GM18508 (cell line): ENCODE measurements around the gene NYNRIN.

ENCODE experiments used
- ATAC-seq: cut with Tn5 transposase; IDR thresholded peaks from one replicate; pipeline ENCODE4 v1.9.1; 2021; ENCODE audit warnings: moderate number of reproducible peaks; ENCODE audit not compliant: insufficient read depth, unreplicated experiment

The NYNRIN gene

DNA sequence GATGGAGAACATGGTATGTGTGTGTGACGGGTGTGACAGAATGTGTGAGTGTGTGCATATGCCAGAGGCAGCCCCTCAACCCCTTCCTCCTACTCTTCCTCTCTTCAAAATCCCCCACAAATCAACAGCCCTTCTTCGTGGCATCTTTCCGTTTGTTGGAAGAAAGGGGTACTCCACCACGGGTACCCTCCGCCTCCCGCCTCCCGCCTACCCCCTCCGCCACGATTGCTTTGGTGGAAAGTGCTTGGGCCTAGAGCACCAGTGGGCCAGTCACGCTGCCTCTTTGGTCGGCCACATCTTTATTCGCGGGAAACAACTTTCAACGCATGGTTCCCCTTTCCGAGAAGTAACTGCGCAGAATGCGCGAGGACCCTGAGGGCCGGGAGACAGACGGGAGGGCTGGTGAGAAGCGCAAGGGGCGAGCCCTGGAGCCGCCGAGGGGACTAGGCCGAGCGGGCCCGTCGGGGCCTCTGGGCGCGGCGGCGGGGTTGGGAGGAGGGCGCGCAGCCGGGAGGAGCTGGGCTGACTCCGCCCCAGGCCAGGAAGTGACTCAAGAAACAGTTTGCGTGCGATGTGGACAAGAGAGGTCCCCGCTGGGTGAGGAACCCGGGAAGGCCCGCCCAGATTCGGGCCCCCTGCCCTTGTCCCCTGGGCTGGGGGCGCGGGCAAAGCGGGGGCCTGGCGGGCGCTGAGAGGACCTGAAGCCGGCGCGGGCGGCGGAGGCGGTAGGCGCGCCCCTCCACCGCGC lies 30.8 kb downstream of the NYNRIN start, which contains the start of the genes CBLN3 and KHNYN:
Gene CBLN3 (minus strand): TSS at position 274 of the 748 bp plus-strand sequence. CDS start 614 bp downstream, outside the sequence.
Gene KHNYN (plus strand): TSS at position 560 of the 748 bp plus-strand sequence. CDS start 777 bp downstream, outside the sequence.
- ATAC-seq = peak; percentile 80

- ATAC-seq = peak; percentile 19
These were observed 31.4 kb downstream of the NYNRIN start for GRCh38 chr14:24430143-24430681.

DNA sequence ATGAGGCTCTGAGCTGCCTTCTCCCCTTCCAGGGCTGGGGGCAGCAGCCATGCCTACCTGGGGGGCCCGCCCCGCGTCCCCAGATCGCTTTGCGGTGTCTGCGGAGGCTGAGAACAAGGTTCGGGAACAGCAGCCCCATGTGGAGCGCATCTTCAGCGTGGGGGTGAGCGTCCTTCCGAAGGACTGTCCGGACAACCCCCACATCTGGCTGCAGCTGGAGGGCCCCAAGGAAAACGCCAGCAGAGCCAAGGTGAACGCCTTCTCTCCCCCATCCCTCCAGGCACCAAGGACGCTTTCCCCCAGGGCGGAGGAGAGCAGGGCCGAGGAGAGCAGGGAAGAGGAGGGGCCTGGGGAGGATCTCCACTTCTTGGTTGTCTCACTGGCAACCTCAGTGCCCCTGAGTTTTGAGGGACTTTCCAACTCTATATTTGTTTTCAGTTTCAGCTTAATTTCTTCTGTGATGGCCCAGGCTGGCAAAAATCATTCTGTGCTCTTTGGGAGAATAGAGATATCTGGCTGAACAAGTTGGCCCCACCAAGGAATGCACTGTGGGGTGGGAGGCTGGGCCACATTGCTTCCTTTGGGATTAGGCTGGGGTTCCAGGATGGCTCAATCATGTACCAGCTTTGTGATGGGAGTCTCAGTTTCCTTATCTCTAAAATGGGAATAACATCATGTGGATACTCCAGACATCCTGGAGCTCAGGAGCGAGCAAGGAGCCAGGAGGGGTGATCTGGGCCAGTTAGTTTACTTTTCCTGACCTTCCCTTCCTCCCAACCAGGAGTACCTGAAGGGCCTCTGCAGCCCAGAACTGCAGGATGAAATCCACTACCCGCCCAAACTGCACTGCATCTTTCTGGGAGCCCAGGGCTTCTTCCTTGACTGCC lies 32.1 kb downstream of the NYNRIN start:
- ATAC-seq = peak; percentile 31

GRCh38 chr14:24431569-24432258 lies 32.9 kb downstream of the NYNRIN start:
- ATAC-seq = peak; percentile 37

GRCh38 chr14:24432259-24433131 lies 33.7 kb downstream of the NYNRIN start:
- no peak for ATAC-seq

- no peak for ATAC-seq
These were observed 35.2 kb downstream of the NYNRIN start for GRCh38 chr14:24434036-24434435.

DNA sequence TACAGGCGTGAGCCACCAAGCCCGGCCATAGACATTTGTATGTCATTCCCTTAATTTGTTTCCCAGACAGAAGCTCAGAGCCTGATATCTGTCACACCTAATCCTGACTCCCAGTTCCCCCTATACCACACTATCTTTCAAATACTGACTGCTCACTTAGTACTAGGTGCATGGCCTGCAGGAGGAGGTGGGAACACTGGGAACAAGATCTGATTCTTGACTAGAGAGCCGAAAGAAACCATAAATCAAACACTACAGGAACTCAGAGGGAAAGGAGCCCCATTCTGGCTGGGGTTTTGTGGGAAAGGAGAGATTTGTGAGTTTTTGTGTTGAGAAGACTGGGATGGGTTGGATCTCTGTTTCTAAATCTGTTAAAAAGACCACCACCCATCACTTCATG lies 35.9 kb downstream of the NYNRIN start:
- no peak for ATAC-seq

GRCh38 chr14:24435192-24435810 lies 36.5 kb downstream of the NYNRIN start:
- ATAC-seq = no peak

DNA sequence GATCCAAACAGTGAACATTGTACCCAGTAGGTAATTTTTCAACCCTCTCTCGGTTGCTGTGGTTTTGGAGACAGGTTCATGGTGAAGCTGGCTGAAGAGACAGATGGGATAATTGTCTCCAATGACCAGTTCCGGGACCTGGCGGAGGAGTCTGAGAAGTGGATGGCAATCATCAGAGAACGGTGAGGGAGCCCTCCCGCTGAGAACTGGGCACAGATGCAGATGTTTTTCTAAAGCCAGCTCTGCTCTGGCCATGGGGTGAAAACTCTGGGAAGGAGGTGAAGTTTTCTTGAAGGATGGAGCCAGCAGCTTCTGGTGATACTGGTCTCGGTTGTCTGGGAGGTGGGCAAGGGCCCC lies 37.2 kb downstream of the NYNRIN start:
- no peak for ATAC-seq

DNA sequence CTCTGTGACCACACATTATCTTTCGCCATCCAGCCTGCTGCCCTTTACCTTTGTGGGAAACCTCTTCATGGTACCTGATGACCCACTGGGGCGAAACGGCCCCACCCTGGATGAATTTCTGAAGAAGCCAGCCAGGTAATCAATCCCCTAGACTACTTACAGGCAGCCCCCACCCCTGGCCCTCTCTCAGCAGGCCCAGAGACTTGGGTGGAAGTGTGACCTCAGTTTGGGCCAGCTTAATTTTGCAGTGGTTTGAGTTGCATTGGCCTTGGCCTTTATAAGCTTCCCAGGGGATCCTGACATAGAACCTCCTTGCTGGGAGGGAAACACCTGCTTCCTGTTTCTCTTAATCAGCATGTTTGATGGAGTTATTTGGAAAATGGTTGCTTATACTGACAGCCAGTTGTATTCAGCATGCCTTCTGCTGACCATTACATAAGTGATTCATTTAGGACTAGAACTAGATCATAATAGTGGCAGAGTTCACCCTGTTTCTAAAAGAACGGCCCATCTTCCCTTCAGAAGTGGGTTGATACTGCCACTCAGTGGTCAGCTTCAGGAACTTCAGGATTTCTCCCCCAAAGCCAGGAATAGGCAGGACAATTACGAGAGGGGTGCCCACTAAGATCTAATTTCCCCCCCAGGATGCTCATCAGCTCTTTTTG lies 37.7 kb downstream of the NYNRIN start:
- no peak for ATAC-seq

DNA sequence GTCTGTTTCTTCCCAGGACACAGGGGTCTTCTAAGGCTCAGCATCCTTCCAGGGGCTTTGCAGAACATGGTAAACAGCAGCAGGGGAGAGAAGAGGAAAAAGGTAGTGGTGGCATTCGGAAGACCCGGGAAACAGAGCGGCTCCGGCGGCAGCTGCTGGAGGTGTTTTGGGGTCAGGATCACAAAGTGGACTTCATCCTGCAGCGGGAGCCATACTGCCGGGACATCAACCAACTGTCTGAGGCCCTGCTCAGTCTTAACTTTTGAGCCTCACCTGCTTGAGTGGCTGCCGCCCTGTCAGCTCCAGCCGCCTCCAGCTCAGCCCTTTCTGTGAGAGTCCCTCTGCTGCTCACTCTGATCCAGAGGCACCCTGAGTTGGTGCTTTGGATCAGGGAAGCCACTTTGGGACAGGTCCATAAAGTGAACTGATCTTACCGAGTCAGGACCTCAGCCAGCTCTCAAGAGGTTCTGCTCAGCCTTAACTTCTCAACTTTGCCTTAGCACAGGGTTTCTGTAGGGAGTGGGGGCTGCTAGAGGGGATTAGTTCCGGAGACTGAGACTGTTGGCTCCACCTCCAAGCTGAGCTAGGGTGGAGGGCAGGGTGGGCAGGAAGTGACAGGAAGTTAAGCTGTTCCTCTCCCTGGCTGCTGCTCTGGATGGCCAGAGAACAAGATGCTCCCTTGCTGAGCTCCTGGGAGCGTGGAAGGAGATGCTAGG lies 38.4 kb downstream of the NYNRIN start:
- no peak for ATAC-seq

GRCh38 chr14:24437736-24438067 lies 38.9 kb downstream of the NYNRIN start:
- no peak for ATAC-seq

- ATAC-seq = no peak
These were observed 39.7 kb downstream of the NYNRIN start for GRCh38 chr14:24438223-24439097.

DNA sequence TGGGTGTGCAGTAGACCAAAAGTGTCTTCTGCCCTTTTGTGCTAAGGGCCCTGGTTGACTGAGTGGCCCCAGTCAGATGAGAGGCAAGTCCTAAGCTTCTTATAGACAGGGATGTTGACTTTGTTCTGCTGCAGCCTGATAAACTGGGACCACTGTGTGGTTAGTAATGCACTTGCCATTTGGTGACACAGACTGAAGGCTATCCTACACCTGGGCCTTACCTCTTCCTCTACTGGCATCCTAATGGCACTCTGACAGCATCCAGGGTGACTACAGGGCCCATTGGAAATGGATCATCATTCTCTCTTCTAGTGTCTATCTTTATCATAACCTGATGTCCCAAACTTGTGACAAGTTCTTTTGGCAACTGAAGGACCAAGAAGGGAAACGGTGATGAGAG lies 40.5 kb downstream of the NYNRIN start:
- ATAC-seq = no peak

DNA sequence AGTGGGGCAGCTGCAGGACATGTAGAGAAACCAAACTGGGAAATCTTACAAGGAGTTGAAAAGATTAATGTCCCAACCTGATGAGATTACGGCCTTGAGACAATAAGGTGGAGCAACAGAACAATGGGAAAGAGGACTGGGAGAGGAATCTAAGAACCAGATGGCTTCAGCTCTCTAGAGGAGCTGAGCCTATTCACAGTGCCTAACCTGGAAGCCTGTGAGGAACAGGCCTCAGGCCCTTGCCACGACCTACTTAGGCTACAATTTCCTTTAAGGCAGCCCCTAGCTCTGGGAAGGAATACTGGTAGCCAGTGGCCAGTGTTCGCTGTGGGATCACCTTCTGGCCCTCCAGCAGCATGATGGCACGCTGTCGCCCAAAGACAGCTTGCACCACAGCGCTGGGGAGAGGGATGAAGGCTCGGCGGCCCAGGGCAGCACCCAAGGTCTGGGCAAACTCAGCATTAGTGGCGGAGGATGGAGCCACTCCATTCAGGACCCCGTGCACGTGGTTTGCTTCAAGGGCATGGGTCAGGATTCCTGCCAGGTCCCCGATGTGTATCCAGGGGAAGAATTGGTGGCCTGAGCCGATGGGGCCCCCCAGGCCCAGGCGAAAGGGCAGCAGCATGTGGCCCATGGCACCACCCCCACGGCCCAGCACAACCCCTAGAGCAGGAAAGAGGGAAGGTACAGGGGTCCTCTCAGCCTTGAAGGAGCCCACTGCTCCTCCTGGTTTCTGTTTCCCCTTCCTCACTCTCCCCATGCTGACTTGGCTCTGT lies 41.2 kb downstream of the NYNRIN start:
- ATAC-seq = no peak

DNA sequence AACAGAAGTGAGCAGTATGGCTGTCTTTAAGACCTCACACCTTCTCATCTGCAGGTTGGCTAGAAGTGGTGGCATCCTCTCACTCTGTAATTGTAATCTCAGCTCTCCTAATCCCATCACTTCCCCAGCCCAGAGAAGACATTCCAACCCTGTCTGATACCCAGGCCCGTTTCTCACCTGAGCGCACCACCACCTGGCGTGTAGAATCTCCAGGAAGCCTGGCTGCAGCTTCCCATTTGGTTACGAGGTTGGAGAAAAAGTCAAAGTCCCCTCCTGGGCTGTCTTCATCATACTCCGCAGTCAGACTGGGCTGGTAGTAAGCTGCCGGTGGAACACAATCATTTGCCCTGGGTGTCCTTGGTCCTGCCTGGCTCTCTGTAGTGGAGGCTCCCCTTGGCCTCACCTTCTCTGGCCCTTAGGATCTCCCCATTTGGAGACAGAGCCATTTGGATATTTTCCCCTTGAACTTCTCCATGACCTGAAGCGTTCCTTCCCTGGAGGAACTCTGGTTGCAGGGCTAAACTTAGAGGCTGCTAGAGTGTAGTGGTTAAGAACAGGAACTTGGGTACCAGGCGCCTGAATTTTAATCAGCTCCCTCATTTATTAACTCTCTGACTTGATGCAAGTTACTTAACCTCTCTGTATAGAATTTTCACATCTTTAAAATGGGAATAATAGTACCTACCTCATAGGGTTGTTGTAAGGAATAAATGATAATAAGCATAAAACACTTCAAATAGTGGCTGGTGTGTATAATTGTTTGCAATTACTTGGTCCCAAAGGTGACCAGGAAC lies 42.0 kb downstream of the NYNRIN start:
- ATAC-seq = no peak
